Measurements from ENCODE around the gene FBXW8.

The FBXW8 gene

GRCh38 chr12:117059156-117059555 lies 148.4 kb downstream of the FBXW8 start:
- DNase-seq (ENCODE audit: low read depth) = no peak
- H3K4me3 ChIP-seq (ENCODE audit: control insufficient read depth, low read depth, low read length) = no peak overlapping the region
- TF ChIP-seq CTCF (IDR thresholded peaks at IDR 0.05; ENCODE audit: control insufficient read depth, insufficient read depth, low read depth, low read length, missing control alignments) = no peak

DNA sequence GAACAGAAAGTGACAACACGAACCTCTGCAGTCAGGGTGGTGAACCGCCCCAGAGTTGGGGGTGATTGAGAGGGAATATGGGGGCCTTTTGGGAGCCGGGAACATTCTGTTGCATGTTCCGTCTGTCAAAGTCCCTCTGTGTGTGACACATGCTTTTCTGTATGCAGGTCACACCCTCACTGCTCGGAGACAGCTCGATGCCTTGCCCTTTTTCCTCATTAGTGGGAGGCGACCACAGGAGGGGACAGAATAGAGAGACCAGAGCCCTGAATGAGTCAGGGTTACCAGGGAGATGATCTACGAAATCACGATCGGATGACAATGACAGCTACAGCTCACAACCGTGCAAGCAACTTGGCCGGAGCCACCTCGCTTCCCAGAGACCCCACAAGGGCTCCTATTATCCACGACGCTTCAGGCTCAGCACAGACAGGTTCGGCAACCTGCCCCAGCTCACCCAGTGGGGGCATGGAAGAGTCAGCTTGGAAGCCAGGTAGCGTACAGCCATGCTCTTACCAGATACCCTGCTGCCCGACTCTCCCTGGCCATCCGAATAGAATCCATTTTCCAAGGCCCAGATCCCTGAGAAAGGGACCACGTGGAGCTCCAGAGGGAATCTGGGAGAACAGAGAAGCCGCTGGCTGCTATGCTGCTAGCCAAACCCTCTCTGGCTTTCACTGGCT lies 149.6 kb downstream of the FBXW8 start:
- no peak for TF ChIP-seq CTCF (IDR thresholded peaks at IDR 0.05; ENCODE audit: control insufficient read depth, insufficient read depth, low read depth, low read length, missing control alignments)
- H3K4me3 ChIP-seq (ENCODE audit: control insufficient read depth, low read depth, low read length) = no peak overlapping the region
- no peak for DNase-seq (ENCODE audit: low read depth)

DNA sequence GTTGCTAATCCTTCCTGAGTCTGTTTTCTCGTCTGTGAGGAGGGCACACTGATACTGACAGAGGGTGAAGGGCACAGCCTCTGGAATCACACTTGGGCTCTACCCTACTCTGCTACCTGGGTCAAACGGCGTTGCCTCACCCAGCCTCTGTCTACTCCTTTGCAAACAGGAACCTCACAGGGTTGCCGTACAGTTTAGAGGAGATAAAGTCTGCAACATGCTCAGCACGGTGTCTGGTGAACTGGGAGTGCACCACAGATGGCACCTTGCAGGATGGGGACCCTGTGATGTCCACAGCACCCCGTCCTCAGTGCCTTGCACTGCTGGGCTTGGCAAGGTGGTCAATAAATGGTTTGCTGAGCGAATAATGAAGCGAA lies 150.2 kb downstream of the FBXW8 start:
- DNase-seq (ENCODE audit: low read depth) = no peak
- no peak for TF ChIP-seq CTCF (IDR thresholded peaks at IDR 0.05; ENCODE audit: control insufficient read depth, insufficient read depth, low read depth, low read length, missing control alignments)
- H3K4me3 ChIP-seq (ENCODE audit: control insufficient read depth, low read depth, low read length) = no peak overlapping the region

DNA sequence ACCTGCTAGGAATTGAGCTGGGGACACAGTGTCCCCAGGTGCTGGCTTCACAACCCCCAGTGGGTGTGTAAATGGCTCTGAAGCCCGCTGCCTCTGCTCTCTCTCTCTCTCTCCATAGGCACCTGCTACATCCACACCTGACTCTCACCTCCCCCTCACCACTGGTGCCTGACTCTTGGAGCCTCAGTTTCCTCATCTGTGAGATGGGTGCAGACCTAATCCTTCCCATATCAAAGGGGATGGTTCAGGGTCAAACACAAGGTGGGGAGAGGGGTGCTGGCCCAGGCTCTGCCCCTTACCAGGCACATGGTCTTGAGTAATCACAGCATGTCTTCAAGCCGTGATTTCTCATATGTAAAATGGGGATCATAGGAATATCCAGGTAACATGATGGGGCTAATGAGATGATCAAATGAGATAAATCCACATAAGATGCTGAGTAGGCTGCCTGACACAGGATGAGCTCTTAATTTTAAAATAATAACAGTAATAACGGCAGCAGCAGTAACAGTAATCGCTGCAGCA lies 150.9 kb downstream of the FBXW8 start:
- no peak overlapping the region for H3K4me3 ChIP-seq (ENCODE audit: control insufficient read depth, low read depth, low read length)
- TF ChIP-seq CTCF (IDR thresholded peaks at IDR 0.05; ENCODE audit: control insufficient read depth, insufficient read depth, low read depth, low read length, missing control alignments) = no peak
- DNase-seq (ENCODE audit: low read depth) = no peak

- DNase-seq (ENCODE audit: low read depth) = no peak
- TF ChIP-seq CTCF (IDR thresholded peaks at IDR 0.05; ENCODE audit: control insufficient read depth, insufficient read depth, low read depth, low read length, missing control alignments) = no peak
- H3K4me3 ChIP-seq (ENCODE audit: control insufficient read depth, low read depth, low read length) = no peak overlapping the region
Measured at GRCh38 chr12:117063162-117063911, 152.6 kb downstream of the FBXW8 start.

- no peak overlapping the region for H3K4me3 ChIP-seq (ENCODE audit: control insufficient read depth, low read depth, low read length)
- no peak for DNase-seq (ENCODE audit: low read depth)
- TF ChIP-seq CTCF (IDR thresholded peaks at IDR 0.05; ENCODE audit: control insufficient read depth, insufficient read depth, low read depth, low read length, missing control alignments) = no peak
Measured at GRCh38 chr12:117064049-117064448, 153.3 kb downstream of the FBXW8 start.
